Stimulated activated CD4-positive, alpha-beta T cell treated with anti-CD3 and anti-CD28 coated beads, Interleukin-2, amount 100 ng/mL, for 24 hours (primary cell): ENCODE data around the gene INHBC.

Experiments used
- DNase-seq, 2 donors: peaks; one replicate each; pipeline ENCODE4 v3.0.0-alpha.2; 2020

Gene INHBC

DNA sequence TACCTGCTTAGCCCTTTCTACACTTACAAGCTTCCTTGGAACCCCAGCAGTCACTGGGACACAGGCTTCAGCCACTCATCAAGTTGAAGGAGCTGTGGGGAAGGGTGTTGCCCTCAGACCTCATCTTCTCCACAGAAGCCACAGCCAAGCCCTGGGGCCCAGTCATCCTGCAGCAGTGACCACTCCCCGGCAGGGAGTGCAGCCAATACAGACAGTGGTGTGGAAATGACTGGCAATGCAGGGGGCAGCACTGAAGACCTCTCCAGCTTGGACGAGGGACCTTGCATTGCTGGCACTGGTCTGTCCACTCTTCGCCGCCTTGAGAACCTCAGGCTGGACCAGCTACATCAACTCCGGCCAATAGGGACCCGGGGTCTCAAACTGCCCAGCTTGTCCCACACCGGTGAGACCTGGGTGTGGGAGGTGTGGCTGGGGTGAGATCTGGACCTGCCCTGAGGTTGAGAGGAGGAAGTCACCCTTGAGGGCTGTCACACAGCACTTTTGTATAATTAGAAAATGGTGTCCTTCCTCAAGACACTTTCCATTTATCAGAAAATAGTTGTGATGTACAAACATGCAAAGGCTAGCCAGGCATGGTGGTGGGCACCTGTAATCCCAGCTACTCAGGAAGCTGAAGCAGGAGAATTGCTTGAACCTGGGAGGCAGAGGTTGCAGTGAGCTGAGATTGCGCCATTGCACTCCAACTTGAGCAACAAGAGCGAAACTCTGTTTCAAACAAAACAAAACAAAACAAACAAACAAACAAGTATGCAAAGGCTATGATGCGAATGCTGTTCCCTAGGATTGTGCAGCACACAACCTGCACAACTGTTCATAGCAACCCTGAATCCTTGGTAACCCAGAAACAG is 34.9 kb downstream of the INHBC start:
- no peak for DNase-seq

DNA sequence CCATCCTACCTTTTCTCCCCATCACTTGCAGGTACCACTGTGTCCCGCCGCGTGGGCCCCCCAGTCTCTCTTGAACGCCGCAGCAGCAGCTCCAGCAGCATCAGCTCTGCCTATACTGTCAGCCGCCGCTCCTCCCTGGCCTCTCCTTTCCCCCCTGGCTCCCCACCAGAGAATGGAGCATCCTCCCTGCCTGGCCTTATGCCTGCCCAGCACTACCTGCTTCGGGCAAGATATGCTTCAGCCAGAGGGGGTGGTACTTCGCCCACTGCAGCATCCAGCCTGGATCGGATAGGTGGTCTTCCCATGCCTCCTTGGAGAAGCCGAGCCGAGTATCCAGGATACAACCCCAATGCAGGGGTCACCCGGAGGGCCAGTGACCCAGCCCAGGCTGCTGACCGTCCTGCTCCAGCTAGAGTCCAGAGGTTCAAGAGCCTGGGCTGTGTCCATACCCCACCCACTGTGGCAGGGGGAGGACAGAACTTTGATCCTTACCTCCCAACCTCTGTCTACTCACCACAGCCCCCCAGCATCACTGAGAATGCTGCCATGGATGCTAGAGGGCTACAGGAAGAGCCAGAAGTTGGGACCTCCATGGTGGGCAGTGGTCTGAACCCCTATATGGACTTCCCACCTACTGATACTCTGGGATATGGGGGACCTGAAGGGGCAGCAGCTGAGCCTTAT is 35.8 kb downstream of the INHBC start:
- DNase-seq, result no peak

GRCh38 chr12:57470970-57471656 is 36.5 kb downstream of the INHBC start:
- DNase-seq, result no peak

- no peak for DNase-seq
Observed at GRCh38 chr12:57471661-57472060, 37.1 kb downstream of the INHBC start.

DNA sequence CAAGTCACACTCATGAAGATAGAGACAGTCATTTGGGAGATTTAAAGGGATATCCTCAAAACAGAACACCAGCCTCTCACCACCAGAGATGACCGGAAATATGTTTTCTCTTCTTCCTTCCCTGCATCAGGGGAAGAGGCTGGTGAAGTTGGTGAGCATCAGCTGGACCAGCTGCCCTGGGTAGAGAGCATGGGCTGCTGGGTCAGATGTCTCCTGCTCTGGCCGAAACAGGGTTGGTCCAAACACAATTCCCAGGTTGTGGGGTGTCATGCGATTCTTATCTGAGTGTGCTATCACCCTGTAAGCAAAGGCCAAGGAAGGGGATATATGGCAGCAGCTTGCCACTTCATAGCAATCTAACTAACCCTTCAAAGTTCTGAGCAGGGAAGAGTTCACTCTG is 37.8 kb downstream of the INHBC start:
- no peak for DNase-seq

GRCh38 chr12:57473392-57473791 is 38.8 kb downstream of the INHBC start:
- DNase-seq, result no peak

GRCh38 chr12:57473886-57474285 is 39.3 kb downstream of the INHBC start:
- DNase-seq, result no peak

GRCh38 chr12:57474430-57474829 is 39.8 kb downstream of the INHBC start:
- no peak for DNase-seq

DNA sequence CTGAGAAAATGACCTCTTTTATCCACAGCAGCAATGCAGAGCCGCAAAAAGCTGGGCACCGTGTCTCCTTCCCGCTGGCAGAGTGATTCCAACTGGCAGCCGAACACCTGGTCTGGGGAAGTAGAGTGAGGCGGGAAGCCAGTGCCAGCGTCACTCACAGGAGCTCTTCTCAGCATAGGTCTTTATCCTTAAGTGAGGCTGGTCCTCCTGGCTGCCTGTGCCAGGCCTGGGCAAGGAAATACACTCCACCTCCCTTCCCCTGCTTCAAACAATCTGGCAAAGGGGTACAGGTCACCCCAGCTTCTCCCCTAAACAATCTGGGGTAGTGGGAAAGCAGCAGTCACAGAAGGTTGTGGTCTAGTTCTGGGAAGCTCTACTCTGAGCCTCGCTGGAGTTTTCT is 40.3 kb downstream of the INHBC start:
- no peak for DNase-seq

DNA sequence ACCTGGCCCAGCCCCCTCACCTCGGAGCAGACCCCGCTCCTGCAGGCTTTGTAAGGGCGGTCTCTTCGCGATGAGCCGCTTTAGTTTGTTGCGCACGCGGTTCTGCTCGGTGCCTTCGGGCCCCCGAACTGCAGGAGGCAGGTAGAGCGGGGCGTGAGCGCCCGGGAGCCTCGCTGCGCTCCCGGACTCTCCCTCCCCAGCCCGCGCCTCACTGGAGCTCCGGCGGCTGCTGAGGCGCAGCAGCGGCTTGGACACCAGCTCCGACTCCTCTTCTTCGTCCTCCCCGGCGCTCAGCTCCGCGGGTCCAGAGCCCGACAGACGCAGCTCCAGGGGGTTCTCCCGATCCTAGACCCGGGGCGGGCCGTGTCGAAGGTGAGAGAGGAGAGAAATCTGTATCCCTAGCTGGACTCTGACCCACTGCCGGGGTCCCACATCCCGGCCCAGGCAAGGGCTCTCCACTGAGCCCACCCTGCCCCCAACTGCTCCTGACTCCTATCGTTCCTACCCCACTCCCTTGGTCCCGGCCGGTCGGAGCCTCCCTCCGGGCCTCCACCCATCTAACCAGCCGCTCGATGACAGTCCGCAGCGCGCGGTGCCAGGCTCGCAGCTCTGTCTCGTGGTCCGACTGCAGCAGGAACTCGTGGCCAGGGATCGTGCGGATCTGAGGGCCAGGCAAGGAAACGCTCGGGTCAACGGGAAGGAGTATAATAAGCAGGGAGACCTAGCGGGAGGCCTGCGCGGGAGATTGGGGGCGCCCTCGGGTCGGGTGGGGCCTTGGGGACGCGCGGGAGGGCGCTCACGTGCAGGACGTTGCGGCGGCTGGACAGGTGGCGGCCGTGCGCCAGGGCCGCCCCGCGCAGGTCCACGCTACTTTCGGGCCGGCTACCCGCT is 40.9 kb downstream of the INHBC start:
- DNase-seq, result no peak

- peak; percentile 81 to 85 for DNase-seq
Observed at GRCh38 chr12:57476162-57476992, 41.8 kb downstream of the INHBC start.

GRCh38 chr12:57476993-57477709 is 42.6 kb downstream of the INHBC start:
- DNase-seq, result no peak

DNA sequence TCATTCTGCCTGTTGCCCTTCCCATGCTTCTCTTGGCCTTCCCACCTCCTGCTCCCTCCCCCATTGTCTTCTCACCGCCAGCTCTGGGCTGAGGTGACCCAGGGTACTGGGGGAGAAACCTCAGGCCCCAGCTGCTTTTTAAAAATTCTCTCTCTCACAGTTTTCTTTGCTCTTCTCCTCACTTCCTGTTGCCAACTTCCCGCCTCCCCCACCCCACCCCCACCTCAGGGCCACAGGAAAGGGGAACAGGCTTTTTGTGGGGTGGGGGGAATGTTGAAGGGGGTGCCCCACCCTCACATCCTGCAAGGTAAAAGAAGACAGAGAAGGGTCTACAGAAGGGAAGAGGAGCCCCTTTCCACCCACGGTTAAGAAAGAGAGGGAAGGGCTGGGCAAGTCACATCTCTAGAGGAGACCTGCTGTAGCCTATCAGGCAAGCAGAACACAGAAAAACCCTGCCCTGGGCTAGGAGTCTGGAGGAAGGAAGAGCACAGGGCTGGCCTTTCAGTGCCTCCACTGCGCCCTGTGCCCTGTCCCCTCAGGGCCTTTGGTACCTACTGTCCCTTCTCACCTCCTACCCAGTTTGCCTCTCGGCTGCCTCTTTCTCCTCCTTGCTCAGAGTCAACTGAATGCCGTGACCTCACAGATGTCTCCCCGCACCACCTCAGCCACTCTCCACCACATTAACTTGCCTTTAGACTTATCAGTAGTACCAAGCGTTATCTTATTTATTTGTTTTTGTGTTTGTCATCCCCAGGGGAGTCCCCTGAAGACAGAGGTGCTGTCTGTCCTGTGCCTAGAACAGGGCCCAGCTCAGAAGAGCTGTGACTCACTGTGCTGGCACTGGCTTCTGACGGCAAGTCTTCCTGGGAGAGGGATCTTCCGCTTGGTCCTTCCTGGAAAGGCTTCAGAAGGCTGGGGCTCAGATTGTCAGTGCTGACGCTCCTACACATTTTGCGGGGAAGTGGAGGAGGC is 43.4 kb downstream of the INHBC start:
- peak; percentile 47 to 51 for DNase-seq

GRCh38 chr12:57479043-57479375 is 44.4 kb downstream of the INHBC start:
- no peak for DNase-seq

GRCh38 chr12:57479376-57480115 is 45.0 kb downstream of the INHBC start, which contains the start of gene ARHGAP9:
ARHGAP9 (minus strand) TSS chr12:57479866; CDS start chr12:57479406, 460 bp downstream.
- DNase-seq, result peak in 1 of 2 donors; percentile 61

- DNase-seq, result no peak
Observed at GRCh38 chr12:57481671-57482070, 47.1 kb downstream of the INHBC start.

DNA sequence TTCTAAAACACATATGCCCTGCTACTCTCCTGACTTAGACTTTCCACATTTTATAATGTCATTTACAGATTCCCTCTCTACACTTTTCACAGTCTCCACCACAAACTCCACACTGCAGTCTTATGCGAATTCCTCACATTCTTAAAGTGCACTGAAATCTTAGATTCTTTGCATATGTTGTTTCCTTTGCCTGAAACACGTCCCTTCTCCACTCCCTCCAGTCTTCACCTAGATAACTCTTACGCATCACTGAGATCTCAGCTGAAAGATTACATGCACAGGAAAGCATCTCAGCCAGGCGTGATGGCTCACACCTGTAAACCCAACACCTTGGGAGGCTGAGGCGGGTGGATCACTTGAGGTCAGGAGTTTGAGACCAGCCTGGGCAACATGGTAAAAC is 48.9 kb downstream of the INHBC start:
- no peak for DNase-seq

- DNase-seq, result no peak
Observed at GRCh38 chr12:57485695-57486094, 51.1 kb downstream of the INHBC start.

GRCh38 chr12:57487055-57487596 is 52.5 kb downstream of the INHBC start:
- no peak for DNase-seq
